CD4-positive, alpha-beta T cell treated with Interferon gamma for 1 hour (primary cell): Measurements from ENCODE around the gene RNF145.
A peak's percentile ranks its signal among the peaks of the same experiment; 100 is the strongest.
"Not testable (repeated sequence)": the region's sequence is repeated elsewhere in the genome, so short reads cannot be mapped to it uniquely, and the experiment has no call there.

Experiments
- DNase-seq: peaks from one replicate; pipeline ENCODE4 v3.0.0-alpha.2; 2020

RNF145 gene

DNA sequence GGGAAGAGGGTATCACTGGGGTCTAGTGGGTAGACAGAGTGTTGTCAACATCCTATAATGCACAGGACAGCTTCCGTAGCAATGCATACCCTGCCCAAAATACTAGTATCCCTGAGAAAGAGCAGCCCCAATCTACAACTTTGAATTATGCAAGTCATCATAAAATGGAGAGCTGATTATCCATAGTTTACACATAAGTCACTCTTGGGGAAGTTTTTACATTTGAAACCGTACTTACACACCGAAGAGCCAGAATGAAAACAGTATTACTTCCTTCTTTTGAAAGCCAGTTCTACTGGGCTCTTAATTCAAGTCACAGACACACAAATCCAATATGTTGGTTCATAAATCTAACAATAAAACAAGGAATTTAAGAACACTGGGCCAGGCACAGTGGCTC, 21.6 kb downstream of the RNF145 start:
- DNase-seq = no peak

DNA sequence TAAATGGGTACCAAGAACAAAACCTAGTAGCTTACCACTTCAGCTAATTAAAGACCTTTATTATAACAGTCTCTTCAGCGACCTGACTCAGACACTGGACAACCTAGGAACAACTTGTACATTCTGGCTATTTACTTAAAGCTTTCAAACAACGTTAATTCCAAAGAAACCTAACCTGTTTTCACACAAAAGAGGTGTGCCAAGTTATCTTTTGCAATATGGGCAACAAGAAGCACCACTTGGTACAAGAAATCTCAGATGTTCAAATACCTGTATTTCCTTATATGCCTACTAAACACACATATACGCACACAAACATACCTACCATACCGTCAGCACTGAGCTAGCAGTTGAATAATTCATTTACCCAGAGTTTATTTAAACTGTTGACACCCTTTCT, 23.0 kb downstream of the RNF145 start:
- no peak for DNase-seq

DNA sequence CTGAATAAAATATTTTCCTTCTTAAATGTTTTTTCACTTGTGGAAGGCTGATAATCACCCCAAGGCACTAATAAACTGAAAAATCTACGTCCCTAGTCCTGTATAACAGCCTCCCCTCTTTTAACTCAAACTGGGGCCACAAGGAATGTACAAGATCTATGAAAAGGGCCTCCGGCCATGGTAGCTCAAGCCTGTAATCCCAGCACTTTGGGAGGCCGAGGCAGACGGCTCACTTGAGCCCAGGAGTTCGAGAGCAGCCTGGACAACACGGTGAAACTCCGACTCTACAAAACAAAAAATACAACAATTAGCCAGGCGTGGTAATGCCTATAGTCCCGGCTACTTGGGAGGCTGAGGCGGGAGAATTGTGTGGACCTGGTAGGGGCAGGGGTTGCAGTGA, 23.6 kb downstream of the RNF145 start:
- no peak for DNase-seq

DNA sequence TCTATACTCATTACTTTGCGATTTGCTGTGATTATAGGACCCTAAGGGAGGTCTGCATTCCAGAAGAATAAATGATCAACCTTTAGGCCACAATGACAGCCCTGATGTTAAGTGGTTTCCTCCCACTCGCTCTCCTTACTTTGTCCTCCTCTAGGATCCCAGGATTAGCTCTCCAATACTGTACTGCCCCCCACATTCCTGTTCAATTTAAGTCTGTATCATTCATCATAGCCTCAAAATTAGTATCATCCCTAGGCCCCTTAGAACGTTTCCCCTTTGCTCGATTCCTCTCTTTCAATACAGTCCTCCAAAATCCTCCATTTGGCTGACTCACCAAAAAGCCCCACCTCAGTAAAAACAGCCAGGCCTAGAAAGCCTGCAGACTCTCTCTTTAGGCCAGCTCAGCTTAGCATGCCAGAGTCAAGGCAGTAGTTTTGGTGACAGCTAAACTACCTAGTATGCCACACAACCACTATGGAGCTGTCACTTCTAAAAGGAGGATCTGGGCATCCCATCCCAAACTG, 24.4 kb downstream of the RNF145 start:
- no peak for DNase-seq

DNA sequence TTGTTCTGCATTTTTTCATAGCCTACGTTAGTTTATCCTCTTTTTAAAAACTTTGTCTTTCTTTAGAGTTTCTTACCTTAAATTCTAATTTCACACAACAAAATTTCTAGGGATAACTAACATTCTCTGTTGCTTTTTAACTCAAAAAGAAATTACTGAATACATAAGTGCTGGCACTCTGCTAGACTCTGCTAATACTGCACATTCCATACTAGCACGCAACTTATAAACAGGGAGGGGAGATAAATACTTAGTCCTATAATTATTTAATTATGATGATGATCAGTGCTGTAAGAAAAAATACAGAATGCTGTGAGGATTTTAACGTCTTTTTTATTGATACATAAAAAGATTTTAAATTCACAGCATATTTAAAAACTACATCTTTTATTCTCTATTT, 25.1 kb downstream of the RNF145 start:
- no peak for DNase-seq

DNA sequence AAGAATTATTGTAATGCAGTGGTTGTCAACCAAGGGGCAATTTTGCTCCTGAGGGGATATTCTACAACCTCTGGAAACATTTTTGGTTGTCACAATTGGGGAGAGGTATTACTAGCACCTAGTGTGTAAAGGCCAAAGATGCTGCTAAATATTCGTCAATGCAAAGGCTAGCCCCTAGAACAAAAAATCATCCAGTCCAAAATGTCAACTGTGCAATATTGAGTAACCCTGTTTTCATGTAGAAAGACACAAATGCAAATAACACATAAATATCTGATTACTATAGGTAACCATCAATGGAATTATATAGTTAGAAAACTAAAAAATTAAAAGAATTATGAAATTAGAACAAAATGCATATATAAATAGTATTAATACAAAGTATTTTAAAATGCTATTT, 26.1 kb downstream of the RNF145 start:
- no peak for DNase-seq

DNA sequence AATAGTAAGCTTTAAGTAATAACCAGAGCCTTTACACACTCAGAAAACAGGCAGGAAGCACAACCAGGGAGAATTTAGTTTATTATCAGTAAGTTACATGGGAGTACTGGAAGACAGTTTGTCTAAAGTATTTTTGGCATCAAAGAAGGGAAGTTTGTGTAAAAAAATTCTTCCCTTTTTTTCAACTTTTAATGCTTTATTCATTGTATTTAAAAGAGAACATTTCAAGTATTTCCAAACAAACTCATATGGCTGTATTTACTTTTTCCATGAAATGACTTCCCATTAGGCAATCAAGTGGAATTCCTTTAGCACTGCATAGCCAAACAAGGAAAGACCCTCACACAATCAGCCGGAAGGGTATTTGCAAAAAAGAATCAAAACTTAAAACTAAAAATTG, 26.7 kb downstream of the RNF145 start:
- no peak for DNase-seq

DNA sequence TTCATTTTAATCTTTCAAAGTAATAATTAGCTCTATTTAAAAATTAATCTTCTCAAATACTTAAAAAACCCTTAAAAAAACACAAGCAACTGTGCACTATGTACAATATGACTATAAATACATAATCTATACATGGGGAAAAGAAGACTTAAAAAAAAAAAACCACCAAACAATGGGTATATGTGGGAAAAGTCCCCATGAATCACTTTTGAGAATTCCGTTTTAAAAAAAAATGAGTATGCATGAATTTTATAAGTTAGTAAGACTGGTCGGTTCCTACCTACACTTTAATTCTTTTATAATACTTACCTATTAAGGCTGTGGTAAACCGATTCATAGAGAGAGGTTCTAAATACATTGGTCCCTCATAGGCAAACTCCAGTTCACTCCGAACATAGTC, 27.7 kb downstream of the RNF145 start:
- no peak for DNase-seq

DNA sequence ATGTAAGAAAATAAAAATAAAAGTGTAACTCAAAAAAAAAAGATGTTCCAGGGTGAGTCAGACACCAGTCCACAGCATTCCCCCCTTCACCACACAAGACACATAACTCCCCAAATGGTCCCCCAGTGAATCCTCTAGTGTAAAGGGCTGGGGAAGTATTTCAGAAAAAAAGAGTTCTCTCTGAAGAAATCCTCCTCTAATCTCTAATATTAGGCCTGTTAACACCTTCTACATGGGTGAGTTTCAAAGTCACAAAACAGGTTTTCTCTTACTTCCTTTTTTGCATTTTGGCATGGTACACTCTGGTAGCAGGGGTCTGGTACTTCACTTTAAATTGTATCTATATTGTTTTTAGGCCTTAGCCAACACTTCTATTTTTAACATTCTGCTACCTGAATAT, 28.2 kb downstream of the RNF145 start:
- DNase-seq = no peak

DNA sequence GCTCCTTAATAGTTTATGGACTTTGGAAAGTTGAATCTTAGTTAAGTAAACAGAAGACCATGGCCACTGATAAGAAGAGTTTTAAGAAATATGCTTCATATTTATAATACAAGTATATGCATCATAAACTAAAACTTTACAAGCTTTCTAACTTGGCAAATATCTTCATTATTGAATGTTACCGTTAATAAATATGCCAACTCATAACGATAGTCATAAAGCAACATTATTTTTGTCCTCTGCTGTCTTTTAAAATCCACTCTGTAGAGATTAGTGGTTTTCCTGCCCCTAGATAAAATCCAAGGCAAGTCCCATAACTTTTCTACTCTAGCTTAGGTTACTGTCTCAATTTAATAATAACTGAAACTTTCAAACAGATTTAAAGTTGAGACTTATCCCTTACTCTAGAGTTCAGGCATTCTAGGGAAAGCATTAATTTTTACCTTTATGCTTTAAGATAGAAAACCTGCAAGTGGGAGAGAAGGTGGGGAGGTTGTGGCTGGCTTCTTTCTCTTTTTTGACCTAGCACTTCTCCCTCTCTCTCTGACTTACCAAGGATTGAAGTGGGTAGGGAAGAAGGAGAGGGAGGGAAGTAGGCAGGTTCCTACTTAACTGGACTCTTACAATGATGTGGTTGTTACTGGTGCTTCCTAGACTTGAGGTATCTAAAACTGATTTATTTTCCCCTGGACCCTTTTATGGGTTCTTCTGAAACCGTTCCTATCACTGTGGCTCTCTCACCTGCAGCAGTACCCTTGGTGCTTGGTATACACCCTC, 29.6 kb downstream of the RNF145 start:
- no peak for DNase-seq

DNA sequence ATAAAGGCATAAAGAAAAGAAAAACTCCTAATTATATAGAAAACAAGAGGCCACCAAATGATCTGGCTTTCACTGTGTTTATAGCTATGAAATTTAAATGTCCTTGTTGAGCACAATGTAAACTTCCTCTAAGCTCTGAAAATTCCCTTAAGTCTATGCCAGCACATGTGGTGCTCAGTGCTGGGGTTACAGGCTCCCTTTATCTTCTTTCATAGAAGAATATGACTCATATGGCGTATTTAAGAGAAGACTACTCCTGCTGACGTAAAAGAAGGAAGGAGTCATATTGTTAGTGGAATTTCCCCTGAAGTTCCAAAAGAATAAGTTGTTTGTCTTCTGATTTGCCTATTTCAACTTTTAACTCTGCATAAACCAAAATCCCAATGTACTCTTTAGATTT, 30.4 kb downstream of the RNF145 start:
- DNase-seq = peak; percentile 5

DNA sequence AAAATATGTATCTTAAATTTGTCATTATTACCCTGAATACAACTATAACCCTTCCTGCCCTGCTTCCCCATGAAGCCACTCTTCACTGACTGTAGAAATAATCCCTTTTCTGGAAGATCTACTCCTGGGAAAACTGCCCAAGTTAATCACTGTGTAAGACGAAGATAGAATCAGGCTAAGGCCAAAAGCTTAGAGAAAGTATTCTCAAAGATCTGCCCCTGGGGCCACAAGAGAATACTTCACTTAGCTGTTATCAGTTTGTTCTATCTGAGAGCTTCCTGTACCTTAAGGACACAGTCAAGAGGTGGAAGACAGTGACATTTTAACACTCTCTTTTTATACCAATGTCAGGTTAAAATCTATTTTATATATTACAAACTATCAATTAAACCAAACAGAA, 33.8 kb downstream of the RNF145 start:
- DNase-seq = no peak

DNA sequence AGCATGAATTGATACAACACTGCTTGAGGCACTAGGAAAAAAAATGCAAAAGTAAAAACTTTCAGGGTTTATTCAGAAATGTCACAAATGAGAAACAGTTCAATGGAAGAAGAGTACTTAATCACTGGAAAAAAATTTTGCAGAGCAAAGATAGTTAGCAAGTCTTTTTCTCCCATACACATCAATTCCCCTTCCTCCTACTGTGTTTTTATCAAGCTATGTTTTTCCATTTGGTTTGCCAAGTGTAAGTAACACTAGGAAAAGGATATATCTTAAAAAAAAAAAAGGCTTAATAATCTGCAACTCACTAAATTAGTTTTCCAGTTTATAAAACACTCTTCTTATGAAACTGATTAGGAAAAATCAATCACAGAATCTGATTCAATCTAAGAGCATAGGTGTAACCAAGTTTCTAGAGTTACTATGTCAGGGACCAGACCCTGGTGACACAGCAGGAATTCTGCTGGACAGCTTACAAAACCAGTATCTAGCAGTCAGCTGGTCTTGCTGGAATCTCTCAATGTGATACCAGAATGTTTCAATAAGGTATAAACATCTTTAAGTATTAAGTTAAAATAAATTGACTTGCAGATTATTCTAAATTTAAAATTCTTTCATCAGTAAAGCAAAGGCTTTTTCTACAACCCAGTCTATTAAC, 34.7 kb downstream of the RNF145 start:
- DNase-seq = no peak

DNA sequence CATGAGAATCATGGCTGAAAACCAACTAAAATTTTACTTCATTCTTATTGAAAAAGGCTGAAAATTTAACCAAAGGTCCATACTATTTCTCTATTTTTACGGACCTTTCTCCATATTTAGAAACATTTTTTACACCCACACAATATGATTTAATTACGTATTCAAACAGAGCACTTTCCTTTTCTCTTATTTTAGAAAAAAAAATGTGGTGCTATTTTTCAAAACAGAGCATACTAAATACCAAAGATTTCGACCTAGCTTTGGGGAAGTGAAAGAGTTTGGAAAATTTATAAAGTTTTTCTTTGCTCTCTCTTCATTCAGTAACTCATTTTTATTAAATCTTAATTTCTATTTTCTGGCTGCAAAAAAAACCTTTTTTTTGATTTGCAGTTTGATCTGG, 38.1 kb downstream of the RNF145 start:
- no peak for DNase-seq

DNA sequence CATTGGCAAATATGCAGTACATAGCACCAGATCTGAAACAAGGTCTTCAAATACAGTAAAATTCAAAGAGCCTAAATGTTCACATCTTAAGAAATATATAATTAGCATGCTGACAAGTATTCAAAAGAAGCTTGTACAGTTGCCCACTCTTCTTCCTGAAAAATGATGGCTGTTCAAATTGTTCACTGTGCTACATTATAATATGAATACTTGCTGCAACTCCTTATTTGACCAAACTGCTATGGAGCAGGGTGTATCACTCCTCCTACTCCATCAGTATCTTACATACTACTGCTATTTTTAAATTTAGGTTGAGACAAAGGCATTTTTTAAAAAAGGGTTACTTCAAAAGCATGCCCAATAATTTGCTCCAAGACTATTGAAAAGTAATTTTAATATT, 39.3 kb downstream of the RNF145 start:
- no peak for DNase-seq

DNA sequence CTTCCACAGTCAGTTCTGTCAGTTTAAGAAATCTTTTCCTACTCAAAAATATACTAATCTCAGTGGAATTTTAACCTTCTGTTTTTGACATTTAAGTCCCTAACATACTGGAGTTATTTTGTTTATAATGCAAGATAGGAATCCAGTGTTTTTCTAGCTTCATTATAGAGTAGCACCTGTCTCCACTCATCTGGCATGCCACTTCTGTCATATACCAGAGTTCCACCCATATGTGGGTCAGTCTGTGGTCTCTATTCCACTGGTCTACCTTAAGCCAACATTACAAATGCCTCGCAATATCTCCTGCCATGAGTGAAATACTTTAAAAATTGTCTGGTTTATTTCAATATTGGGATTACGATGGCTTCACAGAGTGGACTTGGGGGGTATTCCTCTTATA, 42.9 kb downstream of the RNF145 start:
- DNase-seq = no peak

DNA sequence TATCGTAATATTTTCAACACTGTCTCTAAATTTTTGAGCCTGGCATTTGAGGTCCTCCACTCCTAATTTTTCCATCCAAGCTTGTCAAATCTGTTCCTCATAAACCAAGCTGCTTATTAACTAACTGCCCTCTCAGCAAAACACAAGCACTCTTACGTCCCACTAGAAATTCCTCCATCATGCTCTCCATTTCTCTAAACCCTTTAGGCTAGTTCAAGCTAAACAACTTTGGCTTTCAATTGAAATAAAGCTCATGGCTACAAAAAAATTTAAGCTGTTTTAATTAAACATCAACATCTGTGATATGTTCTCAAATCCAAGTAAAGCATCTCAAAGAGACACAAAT, 45.7 kb downstream of the RNF145 start:
- no peak for DNase-seq

DNA sequence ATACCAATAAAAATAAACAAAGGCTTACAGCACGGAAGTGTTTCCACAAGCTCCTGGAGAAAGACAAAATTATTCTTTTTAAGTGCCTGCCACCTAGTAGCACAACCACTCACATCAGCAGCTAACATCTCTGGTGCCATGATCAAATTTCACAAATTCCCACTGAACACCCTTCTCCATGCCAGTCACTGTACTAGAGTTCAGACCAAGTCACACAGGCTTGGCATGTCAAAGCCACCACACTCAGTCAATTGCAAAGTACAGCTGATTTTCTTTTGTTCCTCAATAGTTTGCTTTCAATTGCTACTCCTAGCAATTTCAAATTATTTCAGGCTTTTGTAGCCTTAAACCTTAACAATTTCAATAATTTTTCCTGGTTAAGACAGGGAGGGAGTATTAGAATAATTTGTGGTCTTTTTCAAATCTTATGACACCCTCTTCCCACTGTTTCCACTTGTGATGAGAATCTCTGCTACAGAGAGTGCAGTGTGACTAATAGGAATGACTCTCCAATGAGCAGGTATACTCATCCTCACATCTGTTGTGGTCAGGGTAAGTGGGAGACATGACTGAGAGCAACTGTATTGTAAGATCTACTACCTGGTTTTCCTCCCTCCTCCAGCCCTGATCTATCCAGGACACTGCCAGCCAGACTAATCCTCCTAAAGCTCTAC, 46.2 kb downstream of the RNF145 start:
- DNase-seq = no peak

DNA sequence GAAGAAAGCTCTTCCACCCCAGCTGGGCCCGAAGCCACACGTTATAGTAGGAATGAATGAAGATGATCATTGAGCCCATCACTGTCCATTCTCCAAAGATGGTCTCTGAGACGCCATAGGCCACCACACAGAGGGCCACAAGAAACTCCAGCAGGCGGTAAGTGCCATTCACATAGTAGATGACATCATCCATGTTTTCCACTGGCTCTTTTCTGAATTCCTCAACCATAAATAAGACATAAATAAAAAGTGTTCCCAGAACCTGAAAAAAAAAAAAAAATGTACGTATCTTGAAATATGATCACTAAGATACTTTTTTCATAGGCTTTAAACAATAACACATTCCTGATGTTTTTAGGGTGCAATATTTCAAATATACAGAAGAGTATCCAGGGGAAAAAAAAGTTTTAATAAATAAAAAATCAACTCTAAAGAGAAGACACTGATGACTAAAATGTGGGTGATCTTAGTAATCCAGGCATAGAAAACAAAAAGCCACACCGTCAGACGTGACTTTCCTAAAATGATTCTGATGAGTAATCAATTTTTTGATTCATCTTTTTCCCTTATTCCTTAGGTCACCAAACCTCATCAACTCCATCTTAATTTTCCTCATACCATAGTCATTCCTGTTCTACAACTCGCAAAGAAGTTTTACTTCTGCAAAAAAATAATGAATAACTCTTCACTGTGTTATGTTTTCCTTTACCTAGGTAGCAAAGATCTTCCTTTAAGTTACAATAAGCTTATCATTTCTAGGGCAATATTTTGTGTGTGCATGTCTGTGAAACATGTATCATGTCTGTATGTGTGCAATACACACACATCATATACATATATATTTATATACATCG, 47.8 kb downstream of the RNF145 start:
- DNase-seq = no peak

DNA sequence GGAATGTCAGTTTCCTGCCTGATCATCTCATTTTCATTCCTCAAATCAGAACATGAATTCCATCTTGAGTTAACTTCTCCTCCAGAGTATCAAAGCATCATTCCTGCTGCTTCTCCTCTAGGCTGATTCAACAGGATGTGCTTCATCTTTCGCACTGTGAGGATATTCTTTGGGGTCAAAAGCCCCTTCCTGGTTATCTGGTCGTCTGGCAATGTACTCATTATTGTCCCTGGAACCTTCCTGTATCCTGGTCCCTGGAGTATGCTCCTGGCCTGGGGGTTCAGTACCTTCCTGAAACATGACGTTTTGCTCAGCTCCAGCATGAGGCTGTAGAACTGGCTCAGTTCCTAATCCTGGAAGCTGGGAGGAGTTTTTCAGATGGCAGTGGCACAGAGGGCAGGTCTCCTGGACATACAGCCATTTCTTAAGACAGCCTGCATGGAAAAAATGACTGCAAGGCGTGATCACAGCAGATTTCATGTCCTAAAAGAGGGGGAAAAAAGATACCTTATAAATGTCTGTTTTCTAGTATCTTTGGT, 50.7 kb downstream of the RNF145 start:
- DNase-seq = not testable (repeated sequence)

DNA sequence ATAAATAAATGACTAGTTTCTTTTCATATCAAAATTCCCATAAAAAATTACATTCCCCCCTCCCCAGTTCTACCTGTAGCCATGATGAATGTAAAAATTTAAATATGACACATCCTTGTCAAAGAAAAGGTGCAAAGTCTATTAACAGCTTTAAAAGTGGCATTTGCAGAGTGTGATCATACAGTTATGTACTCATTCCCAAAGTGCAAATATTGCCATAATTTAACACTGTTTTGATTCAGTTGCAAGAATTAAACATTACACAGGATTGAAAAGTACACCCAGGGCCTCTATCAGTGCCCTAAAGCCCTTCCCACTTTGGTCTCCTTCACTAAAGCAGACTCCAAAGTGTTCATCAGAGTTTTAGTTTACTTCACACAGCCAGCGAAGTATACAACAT, 51.8 kb downstream of the RNF145 start:
- DNase-seq = no peak

DNA sequence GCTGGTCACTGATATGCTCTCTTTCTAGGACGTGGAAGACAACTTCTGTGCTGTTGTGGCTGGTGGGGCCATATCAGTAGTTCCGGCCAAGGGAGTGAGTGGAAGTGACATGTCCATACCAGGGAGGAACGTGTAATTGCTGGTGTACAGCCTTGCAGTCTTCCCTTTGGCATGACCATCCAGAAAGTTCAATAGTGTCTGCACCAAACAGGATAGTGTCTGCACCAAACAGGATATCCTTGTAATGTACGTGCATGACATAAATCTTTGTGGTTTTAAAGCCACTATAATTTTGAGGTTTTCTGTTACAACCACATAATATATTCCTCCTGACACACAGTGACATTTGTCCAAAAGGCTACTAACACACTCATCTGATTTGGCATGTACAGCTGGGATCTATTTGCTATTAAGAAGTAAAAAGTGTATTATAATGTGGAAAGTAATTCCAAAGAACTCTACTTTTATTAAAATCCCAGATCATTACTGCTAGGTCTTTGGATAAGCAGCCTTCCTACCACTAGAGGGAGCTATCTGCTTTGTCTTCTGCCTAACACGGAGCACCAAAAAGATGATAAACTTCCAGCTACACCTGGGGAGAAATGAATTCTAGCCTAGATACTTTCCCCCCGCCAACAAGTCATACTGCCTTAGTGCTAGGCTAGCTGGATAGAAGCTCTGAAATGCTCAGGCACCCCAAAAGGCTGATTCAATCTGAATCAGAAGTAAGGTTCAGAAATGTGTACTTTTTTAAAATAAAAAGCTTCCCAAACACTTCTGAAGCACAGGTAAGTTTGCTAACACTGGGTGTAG, 52.7 kb downstream of the RNF145 start:
- no peak for DNase-seq
